ENCODE results near the gene ATP6V0E1. TPM values are rescaled to one million over a fixed set of nuclear protein-coding genes. Genes with fewer than 3 reads are reported as not detected.

Gene ATP6V0E1
- total RNA-seq, 2 donors from 2014 or later = 156 to 193 TPM

DNA sequence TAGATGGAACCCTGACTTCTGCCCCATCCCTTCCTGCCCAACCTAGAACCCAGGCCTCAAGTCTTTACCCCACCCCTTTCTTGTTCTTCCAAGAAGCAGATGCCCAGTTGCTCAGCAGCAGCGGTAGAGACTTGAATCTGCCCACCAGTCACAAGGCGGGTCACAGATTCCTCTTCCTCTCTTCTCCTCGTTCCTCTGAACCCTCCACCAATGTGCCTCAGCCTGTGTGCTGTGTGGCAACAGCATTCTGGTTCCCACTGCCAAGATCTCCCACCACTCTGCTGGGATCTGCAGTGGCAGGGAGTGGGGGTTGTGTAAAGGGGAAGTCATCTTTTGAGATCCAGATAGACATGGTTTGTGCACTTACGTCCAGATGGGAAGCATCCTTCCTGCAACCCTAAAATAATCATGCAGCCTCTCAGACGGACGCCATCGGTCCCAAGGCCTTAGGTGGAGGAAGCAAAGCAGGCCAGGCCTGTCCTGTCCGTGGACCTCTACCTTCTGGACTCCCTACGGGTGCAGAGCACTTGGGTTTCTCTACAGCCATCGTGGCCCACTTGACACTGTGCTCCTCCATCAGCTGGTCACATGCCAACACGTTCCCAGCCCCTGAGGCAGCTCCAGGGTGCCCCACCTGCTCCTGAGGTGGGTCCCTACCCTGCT is 32.1 kb upstream of the ATP6V0E1 start:
- no peaks in the 10 kb centered on the region for H3K9me3 ChIP-seq
- no peaks in the 10 kb centered on the region for H3K4me1 ChIP-seq
- no peak for DNase-seq (ENCODE audit: low spot score)
- no peak overlapping the region for H3K4me3 ChIP-seq
- no peak overlapping the region for H3K27ac ChIP-seq
- TF ChIP-seq CTCF (IDR thresholded peaks at IDR 0.05) = no peak
- H3K36me3 ChIP-seq = peaks cover 12% of the 10 kb centered on the region
- H3K27me3 ChIP-seq = no peaks in the 10 kb centered on the region

GRCh38 chr5:172952034-172952511 is 31.5 kb upstream of the ATP6V0E1 start:
- Histone ChIP-seq H3K9me3 (no peaks in the 10 kb centered on the region), H3K27me3 (no peaks in the 10 kb centered on the region), H3K27ac (no peak overlapping the region), H3K36me3 (peaks cover 10% of the 10 kb centered on the region), H3K4me3 (no peak overlapping the region), H3K4me1 (no peaks in the 10 kb centered on the region)
- DNase-seq (ENCODE audit: low spot score) = no peak
- no peak for TF ChIP-seq CTCF (IDR thresholded peaks at IDR 0.05)

GRCh38 chr5:172953776-172954675 is 29.5 kb upstream of the ATP6V0E1 start:
- no peak for DNase-seq (ENCODE audit: low spot score)
- peaks cover 0 to 5% of the 10 kb centered on the region in 2 donors for H3K4me1 ChIP-seq
- no peak overlapping the region for H3K27ac ChIP-seq
- H3K9me3 ChIP-seq = no peaks in the 10 kb centered on the region
- H3K27me3 ChIP-seq = no peaks in the 10 kb centered on the region
- no peak for TF ChIP-seq CTCF (IDR thresholded peaks at IDR 0.05)
- peaks cover 10% of the 10 kb centered on the region for H3K36me3 ChIP-seq
- H3K4me3 ChIP-seq = no peak overlapping the region

GRCh38 chr5:172954751-172955159 is 28.8 kb upstream of the ATP6V0E1 start:
- no peak for TF ChIP-seq CTCF (IDR thresholded peaks at IDR 0.05)
- H3K27ac ChIP-seq = no peak overlapping the region

GRCh38 chr5:172956228-172956627 is 27.3 kb upstream of the ATP6V0E1 start:
- TF ChIP-seq CTCF (IDR thresholded peaks at IDR 0.05) = no peak
- Histone ChIP-seq H3K27ac (no peak overlapping the region), H3K36me3 (no peaks in the 10 kb centered on the region), H3K4me1 (peaks cover 0 to 15% of the 10 kb centered on the region in 2 donors), H3K9me3 (no peaks in the 10 kb centered on the region), H3K27me3 (no peaks in the 10 kb centered on the region), H3K4me3 (no peak overlapping the region)
- DNase-seq (ENCODE audit: low spot score) = no peak

More at GRCh38 chr5:172954751-172955159, 28.8 kb upstream of the ATP6V0E1 start:
- Histone ChIP-seq H3K4me3 (no peak overlapping the region), H3K4me1 (peaks cover 0 to 6% of the 10 kb centered on the region in 2 donors), H3K36me3 (peaks cover 10% of the 10 kb centered on the region), H3K9me3 (no peaks in the 10 kb centered on the region), H3K27me3 (no peaks in the 10 kb centered on the region)
- DNase-seq (ENCODE audit: low spot score) = no peak
